Upper lobe of left lung (tissue), 4 donors: ENCODE measurements around the gene VPS8.

Source experiments
- CTCF ChIP-seq, 6 experiments: fragments of 450-650 bp in 4 of 6; fragments of 200-600 bp in 2 of 6; sonication (generic) in 2 of 6; IDR thresholded peaks; one replicate each; pipeline ENCODE4 v1.5.1; 2016 to 2019; ENCODE audit warnings: antibody characterized with exemption in 6 of 6
- POLR2A ChIP-seq, 4 donors: fragments of 450-650 bp; IDR thresholded peaks; one replicate each; pipeline ENCODE4 v1.5.1; 2016 to 2017; ENCODE audit warnings: antibody characterized with exemption in 4 of 4, mild to moderate bottlenecking in 2 of 4
- POLR2AphosphoS5 ChIP-seq, 2 donors: sonication (generic); formaldehyde crosslinking; IDR thresholded peaks; one replicate each; pipeline ENCODE4 v1.5.1; 2017; ENCODE audit warnings: antibody characterized with exemption in 2 of 2

DNA sequence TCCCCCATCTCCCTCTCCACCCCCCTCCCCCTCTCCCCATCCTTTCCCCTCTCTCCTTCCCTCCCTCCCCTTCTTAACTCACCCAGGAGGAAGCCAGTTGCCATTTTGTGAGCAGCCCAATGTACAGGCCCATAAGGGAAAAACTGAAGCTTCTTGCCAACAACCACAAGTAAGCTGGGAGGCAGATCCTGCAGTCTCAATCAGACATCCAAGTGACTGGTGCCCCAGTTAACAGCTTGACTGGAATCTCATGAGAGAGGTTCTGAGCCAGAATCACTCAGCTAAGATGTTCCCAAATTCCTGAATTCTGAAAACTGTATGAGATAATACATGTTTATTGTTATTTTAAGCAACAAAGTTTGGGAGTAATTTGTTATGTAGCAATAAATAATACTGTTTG is 250.2 kb downstream of the VPS8 start:
- TF ChIP-seq CTCF (IDR thresholded peaks at IDR 0.05) = no peak
- TF ChIP-seq POLR2A (IDR thresholded peaks at IDR 0.05) = no peak
- TF ChIP-seq POLR2AphosphoS5 (IDR thresholded peaks at IDR 0.05) = no peak
